ENCODE measurements around the gene RNF223.
"Not testable (repeated sequence)": the region's sequence is repeated elsewhere in the genome, so short reads cannot be mapped to it uniquely, and the experiment has no call there.

Gene RNF223

DNA sequence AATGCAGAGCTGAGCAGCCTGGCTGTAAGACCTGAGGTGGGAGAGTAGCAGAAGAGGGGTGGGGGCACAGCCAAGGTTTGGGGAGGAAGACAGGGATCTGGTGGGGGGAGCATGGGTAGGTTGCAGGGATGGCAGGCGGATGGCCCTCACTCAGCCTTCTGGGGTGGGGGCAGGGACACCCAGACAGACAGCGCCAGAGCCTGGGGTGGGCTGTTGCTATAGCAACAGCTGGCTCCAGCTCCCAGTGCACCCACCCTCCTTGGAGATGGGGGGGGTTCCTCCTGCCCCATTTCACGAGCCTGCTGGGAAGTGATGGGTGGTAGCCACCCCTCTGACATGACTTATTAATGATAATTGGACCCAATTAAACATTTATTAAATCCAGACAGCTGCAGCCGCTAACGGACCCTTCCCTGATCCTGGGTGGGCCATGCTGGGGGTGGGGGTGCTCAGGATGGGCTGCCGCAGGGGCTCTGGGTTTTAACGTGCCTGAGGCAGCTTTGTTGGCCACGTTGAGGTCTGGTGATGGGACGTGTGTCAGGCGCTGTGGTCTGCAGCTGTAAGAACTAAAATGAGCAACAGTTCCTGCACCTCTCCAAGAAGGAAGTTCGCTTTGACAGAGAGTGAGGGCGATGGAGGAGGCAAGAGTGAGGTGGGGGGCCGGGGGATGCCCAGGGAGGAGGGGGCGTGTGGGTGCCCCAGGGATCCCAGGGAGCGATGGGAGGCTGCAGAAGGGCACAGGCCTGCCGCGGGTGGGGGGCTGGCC lies 34.8 kb downstream of the RNF223 start:
- DNase-seq (ENCODE audit: low read depth, low spot score), result no peak
- H3K4me3 ChIP-seq (ENCODE audit: low read length), result no peak overlapping the region

DNA sequence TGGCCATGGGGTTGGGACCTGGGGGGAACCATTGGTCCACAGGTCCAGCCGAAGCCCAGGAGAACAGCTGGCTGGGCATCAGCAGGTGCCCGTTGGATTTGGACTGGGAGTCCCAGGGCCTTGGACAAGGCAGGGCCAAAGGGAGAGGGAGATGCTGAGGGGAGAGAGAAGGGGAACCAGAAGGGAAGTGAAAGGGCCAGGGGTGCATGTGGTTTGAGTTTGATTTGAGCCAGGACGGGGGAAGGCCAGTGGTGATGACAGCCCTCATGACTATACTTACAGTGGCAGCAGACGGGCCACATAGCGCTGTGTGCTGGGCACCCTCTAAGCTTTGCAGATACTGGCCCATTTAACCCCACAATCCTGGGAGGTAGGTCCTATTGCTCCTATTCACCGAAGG lies 35.4 kb downstream of the RNF223 start:
- DNase-seq (ENCODE audit: low read depth, low spot score), result no peak
- no peak overlapping the region for H3K4me3 ChIP-seq (ENCODE audit: low read length)

DNA sequence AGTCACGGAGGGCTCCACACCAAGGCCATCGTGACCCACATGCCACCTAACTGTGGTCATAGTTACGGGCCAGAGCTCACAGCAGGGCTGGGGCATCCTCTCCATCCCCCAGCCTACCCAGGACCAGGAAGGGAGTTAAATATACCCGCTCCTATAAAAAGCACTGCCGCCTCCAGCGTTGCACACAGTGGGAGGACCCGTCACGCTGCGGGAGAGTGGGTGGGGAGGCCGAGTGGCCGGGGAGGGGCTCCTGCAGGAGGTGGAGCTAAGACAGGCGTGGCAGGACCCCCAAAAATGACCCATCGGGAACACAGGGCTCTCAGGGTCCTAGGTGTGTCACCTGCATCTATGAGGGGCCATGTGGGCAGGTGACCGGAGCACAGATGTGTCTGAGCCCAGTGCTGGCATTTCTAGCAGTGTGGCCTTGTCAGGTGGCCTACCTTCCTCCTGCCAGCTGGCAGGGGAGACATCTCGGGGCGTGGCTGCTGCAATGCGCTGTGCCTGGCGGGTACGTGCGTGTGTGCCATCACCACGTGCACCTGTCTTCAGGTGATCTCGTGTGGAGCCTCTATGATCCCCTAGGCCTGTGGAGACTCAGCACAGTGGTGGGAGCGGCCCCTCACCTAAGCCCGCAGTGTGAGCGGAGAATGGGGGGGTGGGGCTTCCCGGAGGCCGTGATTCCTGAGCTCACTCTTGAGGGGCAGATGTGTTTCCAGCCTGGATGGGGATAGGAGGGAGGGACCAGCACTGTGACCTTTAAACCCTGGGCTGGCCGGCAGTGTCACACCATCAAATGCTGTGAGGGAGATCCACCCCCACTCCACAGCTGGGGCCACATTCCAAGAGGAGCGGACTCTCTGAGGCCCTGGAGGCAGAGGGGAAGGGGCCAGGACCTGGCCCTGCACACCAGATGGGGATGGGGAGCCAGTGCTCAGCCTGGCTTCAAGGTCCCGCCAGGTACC lies 36.5 kb downstream of the RNF223 start:
- H3K4me3 ChIP-seq (ENCODE audit: low read length), result no peak overlapping the region
- DNase-seq (ENCODE audit: low read depth, low spot score), result no peak

- H3K4me3 ChIP-seq (ENCODE audit: low read length), result no peak overlapping the region
- no peak for DNase-seq (ENCODE audit: low read depth, low spot score)
These were observed 38.7 kb downstream of the RNF223 start for GRCh38 chr1:1035291-1035943.

- DNase-seq (ENCODE audit: low read depth, low spot score), result no peak
- H3K4me3 ChIP-seq (ENCODE audit: low read length), result no peak overlapping the region
These were observed 39.7 kb downstream of the RNF223 start for GRCh38 chr1:1034439-1034781.

- peak overlapping the region; percentile 11; the same call in 1 of the 2 replicates for H3K4me3 ChIP-seq (ENCODE audit: low read length)
- DNase-seq (ENCODE audit: low read depth, low spot score), result no peak
These were observed 40.2 kb downstream of the RNF223 start for GRCh38 chr1:1033731-1034438.

DNA sequence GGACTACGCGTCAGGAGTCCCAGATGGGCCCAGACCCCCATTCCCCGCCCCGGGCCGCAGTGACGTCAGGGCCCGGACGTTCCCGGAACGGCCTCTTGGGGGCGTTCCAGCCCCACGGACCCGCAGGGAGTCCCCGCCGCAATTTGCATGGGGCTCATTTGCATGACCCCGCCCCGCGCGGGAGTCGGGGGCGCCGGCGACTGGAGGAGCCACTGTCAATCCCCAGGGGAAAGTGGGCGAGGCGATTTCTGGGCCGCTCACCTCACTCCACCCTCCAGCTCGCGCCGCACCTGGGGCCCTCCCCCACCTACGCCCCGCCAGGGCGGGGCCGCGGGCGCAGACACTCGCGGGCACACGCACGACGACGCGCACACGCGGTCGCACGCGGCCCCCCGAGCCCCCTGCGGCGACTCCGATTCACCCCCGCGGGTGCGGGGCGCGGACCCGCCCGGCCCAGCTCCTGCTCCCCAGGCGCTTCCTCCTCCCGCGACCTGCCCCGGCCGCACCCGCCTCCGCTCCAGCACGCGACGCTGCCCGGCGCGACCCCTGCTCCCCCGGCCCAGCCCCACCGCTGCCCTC lies 41.0 kb downstream of the RNF223 start:
- peak overlapping the region; percentile 13; the same call in 1 of the 2 replicates for H3K4me3 ChIP-seq (ENCODE audit: low read length)
- peak; percentile 91 for DNase-seq (ENCODE audit: low read depth, low spot score)

- no peak overlapping the region for H3K4me3 ChIP-seq (ENCODE audit: low read length)
- DNase-seq (ENCODE audit: low read depth, low spot score), result no peak
These were observed 41.7 kb downstream of the RNF223 start for GRCh38 chr1:1032424-1032823.

DNA sequence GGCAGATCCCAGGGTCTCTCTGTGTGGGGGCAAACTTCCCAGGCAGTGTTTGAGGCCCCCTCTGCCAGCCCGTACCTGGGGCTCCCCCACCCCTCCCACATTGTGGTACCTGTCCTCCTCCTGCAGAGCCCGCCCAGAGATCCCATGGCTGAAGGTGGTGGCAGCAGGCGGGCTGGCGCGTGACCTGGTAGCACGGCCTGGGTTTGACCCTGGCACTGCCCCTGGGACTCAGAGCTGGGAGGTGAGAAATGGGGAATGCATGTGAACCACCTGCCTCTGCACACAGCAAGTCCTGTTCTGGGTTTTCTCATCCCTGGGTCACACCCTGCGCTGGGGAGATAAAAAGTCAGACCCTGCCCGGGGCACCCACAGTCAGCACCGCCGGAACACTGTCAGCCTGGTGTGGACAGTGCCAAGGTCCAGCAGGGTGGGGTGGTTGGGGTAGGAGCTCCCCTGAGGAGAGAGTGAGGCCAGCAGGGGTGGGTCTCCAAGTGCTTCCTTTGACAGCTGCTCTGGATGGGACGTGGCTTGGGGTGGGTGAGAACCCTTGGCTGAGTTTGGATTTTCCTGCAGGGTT lies 42.4 kb downstream of the RNF223 start:
- no peak for DNase-seq (ENCODE audit: low read depth, low spot score)
- H3K4me3 ChIP-seq (ENCODE audit: low read length), result no peak overlapping the region

GRCh38 chr1:1030867-1031658 lies 43.0 kb downstream of the RNF223 start:
- DNase-seq (ENCODE audit: low read depth, low spot score); H3K4me3 ChIP-seq (ENCODE audit: low read length): not testable (repeated sequence)

DNA sequence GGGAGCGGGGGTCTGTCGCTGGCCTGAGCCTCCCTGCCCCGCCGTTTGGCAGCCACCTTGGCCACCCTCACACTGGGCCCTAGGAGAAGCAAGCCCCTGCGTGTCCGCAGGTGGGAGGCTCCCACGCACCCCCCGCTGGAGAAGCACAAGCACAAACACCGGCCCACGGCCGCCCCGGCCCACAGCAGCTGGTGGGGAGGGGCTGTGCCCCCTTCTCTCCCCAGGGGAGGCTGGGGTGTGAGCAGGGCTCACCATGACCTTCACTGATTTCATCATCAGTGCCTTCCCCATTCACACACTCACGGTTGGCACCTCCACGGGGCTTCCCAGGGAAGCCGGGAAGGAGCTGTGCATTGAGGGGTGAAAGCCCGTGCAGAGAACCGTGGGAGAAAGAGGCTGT lies 46.3 kb downstream of the RNF223 start:
- H3K4me3 ChIP-seq (ENCODE audit: low read length), result no peak overlapping the region
- no peak for DNase-seq (ENCODE audit: low read depth, low spot score)

GRCh38 chr1:1026599-1027413 lies 47.3 kb downstream of the RNF223 start:
- no peak for DNase-seq (ENCODE audit: low read depth, low spot score)
- no peak overlapping the region for H3K4me3 ChIP-seq (ENCODE audit: low read length)

DNA sequence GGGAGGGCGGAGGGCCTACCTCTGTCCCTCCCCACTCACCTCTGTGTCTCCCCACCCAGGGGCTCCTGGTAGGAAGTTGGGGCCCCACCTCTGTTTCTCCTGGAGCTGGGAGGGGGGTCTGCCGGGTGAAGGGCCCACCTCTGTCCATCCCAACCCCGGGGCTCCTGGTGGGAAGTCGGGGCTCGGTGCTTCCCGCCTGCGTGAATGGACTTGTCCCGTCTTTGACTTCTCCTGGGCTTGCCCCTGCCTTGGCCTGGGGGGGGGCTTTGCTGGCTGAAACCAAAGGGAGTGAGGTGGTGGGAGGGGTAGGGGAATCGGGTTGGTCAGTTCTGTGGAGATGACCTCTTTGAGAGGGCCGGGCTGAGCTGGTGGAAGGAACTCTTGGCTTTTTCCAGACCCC lies 48.4 kb downstream of the RNF223 start:
- no peak overlapping the region for H3K4me3 ChIP-seq (ENCODE audit: low read length)
- no peak for DNase-seq (ENCODE audit: low read depth, low spot score)

GRCh38 chr1:1024771-1025699 lies 49.1 kb downstream of the RNF223 start:
- no peak for DNase-seq (ENCODE audit: low read depth, low spot score)
- no peak overlapping the region for H3K4me3 ChIP-seq (ENCODE audit: low read length)

DNA sequence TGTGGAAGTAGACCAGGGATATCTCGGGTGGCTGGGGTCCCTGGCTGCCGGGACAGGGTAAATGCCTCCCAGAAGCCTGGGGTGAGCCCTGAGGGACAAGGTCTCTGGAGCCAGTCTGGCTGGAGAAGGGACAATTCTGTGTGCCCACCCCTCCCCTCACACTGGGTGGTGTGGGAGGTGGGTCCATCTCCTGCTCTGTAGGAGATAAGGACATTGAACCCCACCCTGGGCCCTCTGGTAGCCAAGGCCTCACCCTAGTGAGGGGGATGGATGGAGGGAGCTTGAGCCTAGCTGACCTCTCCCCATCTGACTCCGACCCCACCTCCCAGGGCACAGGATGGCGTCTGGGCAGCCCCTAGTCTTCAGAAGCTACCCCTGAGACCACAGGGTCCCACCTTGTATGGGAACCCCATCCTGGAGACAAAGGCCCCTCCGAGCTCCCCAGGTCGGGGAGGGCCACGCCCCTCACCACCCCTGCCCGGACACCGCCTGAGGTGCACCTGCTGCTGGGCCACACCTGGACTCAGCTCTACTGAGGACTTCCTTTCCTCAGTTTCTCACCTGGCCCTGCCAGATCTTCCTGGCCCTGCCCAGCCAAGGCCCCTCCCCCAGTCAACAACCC lies 49.8 kb downstream of the RNF223 start:
- no peak overlapping the region for H3K4me3 ChIP-seq (ENCODE audit: low read length)
- no peak for DNase-seq (ENCODE audit: low read depth, low spot score)

GRCh38 chr1:1023700-1024099 lies 50.4 kb downstream of the RNF223 start:
- no peak overlapping the region for H3K4me3 ChIP-seq (ENCODE audit: low read length)
- DNase-seq (ENCODE audit: low read depth, low spot score), result no peak

Measured in Jurkat, Clone E6-1 (cell line).